ENCODE results near the gene ZCCHC17. TPM values are rescaled to one million over a fixed set of nuclear protein-coding genes. Genes with fewer than 3 reads are reported as not detected.

Gene ZCCHC17, protein sequence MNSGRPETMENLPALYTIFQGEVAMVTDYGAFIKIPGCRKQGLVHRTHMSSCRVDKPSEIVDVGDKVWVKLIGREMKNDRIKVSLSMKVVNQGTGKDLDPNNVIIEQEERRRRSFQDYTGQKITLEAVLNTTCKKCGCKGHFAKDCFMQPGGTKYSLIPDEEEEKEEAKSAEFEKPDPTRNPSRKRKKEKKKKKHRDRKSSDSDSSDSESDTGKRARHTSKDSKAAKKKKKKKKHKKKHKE
- total RNA-seq: 20.3 and 21.5 TPM in 2 replicates
- total RNA-seq (2013): 31.2 TPM
- 11.8 and 14.1 TPM in 2 replicates for polyA plus RNA-seq
- polyA minus RNA-seq: 9.6 and 9.7 TPM in 2 replicates

DNA sequence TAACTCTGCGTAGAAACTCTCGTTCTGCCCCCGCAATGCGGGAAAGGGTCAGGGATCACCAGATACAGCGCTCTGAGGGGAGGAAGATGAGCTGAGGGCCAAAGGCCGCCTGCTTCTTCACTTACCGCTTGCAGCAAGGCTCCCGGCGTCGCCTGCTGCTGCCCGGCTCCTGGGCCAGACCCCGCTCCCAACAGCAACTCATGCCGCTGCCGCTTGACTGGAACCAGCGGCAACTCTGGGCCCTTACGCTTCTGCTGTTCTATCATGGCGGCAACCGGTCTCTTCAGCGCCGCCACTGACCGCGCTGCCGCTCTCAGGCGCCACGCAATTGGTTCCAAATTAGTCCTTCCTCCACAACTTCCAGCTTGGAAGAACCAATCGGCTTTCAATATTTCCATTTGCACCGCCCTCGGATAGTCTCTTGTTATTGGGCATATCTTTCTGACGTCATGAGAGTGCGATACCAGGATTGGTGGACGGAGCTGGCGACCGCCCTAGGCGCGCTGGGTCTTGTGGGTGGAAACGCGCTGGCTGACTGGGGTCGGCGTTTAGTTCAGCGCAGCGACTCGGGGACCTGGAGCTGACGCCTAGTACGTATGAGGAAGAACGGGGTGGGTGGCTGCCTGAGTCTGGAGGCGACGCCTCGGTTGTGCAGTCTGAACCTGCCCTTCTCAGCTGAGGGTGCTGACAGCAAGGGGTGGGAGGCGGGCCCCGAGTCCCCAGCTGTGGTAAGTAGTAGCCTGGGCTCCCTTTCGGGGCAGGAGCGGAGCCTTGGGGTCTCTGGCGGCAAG, at the start of gene ZCCHC17, which contains the start of gene SNRNP40:
ZCCHC17 (plus strand) TSS at position 547 of the 791 bp plus-strand sequence. CDS start 13,067 bp downstream, outside the sequence.
SNRNP40 (minus strand) TSS at position 303 of the 791 bp plus-strand sequence; CDS start at position 266, 37 bp downstream.
- no peak within 1 kb of the TSS for H3K4me3 Mint-ChIP-seq
- TF ChIP-seq EZH2 (IDR thresholded peaks at IDR 0.05; ENCODE audit: borderline replicate concordance, insufficient read depth, low read depth, low read length, poor library complexity, severe bottlenecking) (no peak), CTCF (IDR thresholded peaks at IDR 0.05) (no peak)
- peaks cover 85% of the 10 kb centered on the region for H3K79me2 ChIP-seq (ENCODE audit: control insufficient read depth, insufficient read depth, low read length)
- ChIA-PET CTCF (interaction anchor here (0.6 to 1.7 kb wide), 8 partner anchors 11 to 493 kb away, joined by 3 to 7 read pairs (median 3); no protein-coding TSS in a partner anchor), POLR2A (no interaction called here)
- H3K27ac ChIP-seq (ENCODE audit: low read length in 2 of 2): peak within 1 kb of the TSS; percentile 82 to 93
- intact Hi-C loops (cut with micrococcal nuclease): loop anchor here (1.0 to 2.0 kb wide), 6 partner anchors 127 to 1098 kb away; partner anchors contain the start of genes BSDC1 and TMEM39B
- no peaks in the 10 kb centered on the region for H3K27me3 Mint-ChIP-seq
- H2AFZ ChIP-seq (ENCODE audit: insufficient read depth, low read depth, low read length, poor library complexity, severe bottlenecking): peak within 1 kb of the TSS; percentile 94
- DNase-seq (peak; percentile 98), ATAC-seq (ENCODE audit: low read depth) (peak; percentile 97)
- no peaks in the 10 kb centered on the region for H3K9me3 ChIP-seq (ENCODE audit: control extremely low read depth in 1 of 3, control insufficient read depth in 2 of 3, insufficient read depth in 1 of 3, low read length in 2 of 3)
- H3K4me1 ChIP-seq (ENCODE audit: control insufficient read depth in 2 of 2, insufficient read depth in 2 of 2, low read length in 2 of 2): peaks cover 23 to 25% of the 10 kb centered on the region in 2 donors
- peaks cover 9 to 16% of the 10 kb centered on the region in 2 experiments for H3K36me3 ChIP-seq (replicated peaks in 1 of 2; ENCODE audit: control extremely low read depth in 1 of 2, control insufficient read depth in 1 of 2, extremely low read depth in 1 of 2, insufficient read depth in 2 of 2, low read length in 1 of 2)
- peak within 1 kb of the TSS; percentile 82 for H3K4me2 ChIP-seq (replicated peaks; ENCODE audit: low read depth, low read length, poor library complexity, severe bottlenecking)
- H4K20me1 ChIP-seq (ENCODE audit: control insufficient read depth, insufficient read depth, low read length, poor library complexity, severe bottlenecking): peaks cover 17% of the 10 kb centered on the region
- under 1% methylated on average over 52 of the region's 53 CpGs for WGBS (ENCODE audit: insufficient coverage)
- peak within 1 kb of the TSS; percentile 93 for H3K9ac ChIP-seq (ENCODE audit: low read length)
- peaks cover 24% of the 10 kb centered on the region for H3K4me1 Mint-ChIP-seq
- no peaks in the 10 kb centered on the region for H3K27me3 ChIP-seq (replicated peaks in 1 of 4; ENCODE audit: control extremely low read depth in 1 of 4, control insufficient read depth in 3 of 4, insufficient read depth in 4 of 4, low read length in 3 of 4)
- H3K27ac Mint-ChIP-seq: peak within 1 kb of the TSS; percentile 63
- H3K9me3 Mint-ChIP-seq (ENCODE audit: insufficient read depth): no peaks in the 10 kb centered on the region
- peak within 1 kb of the TSS; percentile 68 to 99 (median 77) for H3K4me3 ChIP-seq (ENCODE audit: control extremely low read depth in 1 of 5, extremely low read depth in 1 of 5, insufficient read depth in 1 of 5, low read depth in 2 of 5, low read length in 4 of 5)

Data from B cell (primary cell).